GM12892 (cell line): ENCODE measurements around the gene RPS17.

Experiments used
- POLR2A ChIP-seq: IDR thresholded peaks from 2 replicates; pipeline ENCODE4 v1.6.1; 2011; ENCODE audit warnings: low read depth, low read length, control low read depth
- POLR2AphosphoS5 ChIP-seq: IDR thresholded peaks from 2 replicates; pipeline ENCODE4 v1.6.1; 2011; ENCODE audit warnings: low read depth, low read length, control low read depth
- TAF1 ChIP-seq: IDR thresholded peaks from 2 replicates; pipeline ENCODE4 v1.6.1; 2011; ENCODE audit warnings: low read depth, mild to moderate bottlenecking, control low read depth, low read length, borderline replicate concordance

- no peak for TF ChIP-seq POLR2AphosphoS5
- TF ChIP-seq POLR2A: no peak
- no peak for TF ChIP-seq TAF1
Observed at GRCh38 chr15:82549199-82549665, 9.0 kb upstream of the RPS17 start.
